A673 (cell line): ENCODE data around the gene HLA-G. TPM values are rescaled to one million over a fixed set of nuclear protein-coding genes. Genes with fewer than 3 reads are reported as not detected.

ENCODE experiments used
- BruUV-seq: library from RNA; stranded (reverse); fragments of 400-500 nt; replicated peaks from 2 replicates; lab custom pipeline; 2021; lab: Mats Ljungman, UMichigan
- CTCF ChIA-PET: fragments of 300-600 bp; sonication (Branson Sonifier 250); formaldehyde crosslinking; loops from one replicate; lab custom pipeline; 2022; ENCODE audit warnings: antibody characterized with exemption; lab: Charles Lee
- POLR2A ChIA-PET: fragments of 300-600 bp; sonication (Branson Sonifier 250); formaldehyde crosslinking; loops from one replicate; lab custom pipeline; 2022; ENCODE audit warnings: antibody characterized with exemption; ENCODE audit not compliant: low non-redundant PET; lab: Charles Lee
- DNase-seq: peaks from one replicate; pipeline ENCODE4 v3.0.0-alpha.2; 2015; ENCODE audit warnings: low spot score
- H3K27ac ChIP-seq: fragments of 200-600 bp; sonication (generic); 2 replicates; pipeline ENCODE4 v1.5.1; 2016; ENCODE audit warnings: mixed run types, low read depth, mild to moderate bottlenecking, mixed read lengths, antibody characterized with exemption, low read length; ENCODE audit not compliant: poor library complexity, severe bottlenecking
- H3K27me3 ChIP-seq: fragments of 200-600 bp; sonication (generic); replicated peaks from 2 replicates; pipeline ENCODE4 v1.6.1; 2017; ENCODE audit warnings: mixed run types, low read depth, mild to moderate bottlenecking, mixed read lengths, antibody characterized with exemption, low read length; ENCODE audit not compliant: insufficient read depth, poor library complexity
- H3K36me3 ChIP-seq: fragments of 200-600 bp; sonication (generic); 2 replicates; pipeline ENCODE4 v1.6.1; 2016; ENCODE audit warnings: mixed run types, mild to moderate bottlenecking, mixed read lengths, antibody characterized with exemption, low read length; ENCODE audit not compliant: insufficient read depth, poor library complexity, severe bottlenecking
- H3K4me1 ChIP-seq: fragments of 200-600 bp; sonication (generic); 2 replicates; pipeline ENCODE4 v1.6.1; 2017; ENCODE audit warnings: mixed run types, mild to moderate bottlenecking, mixed read lengths, antibody characterized with exemption, low read length; ENCODE audit not compliant: insufficient read depth, poor library complexity, severe bottlenecking
- H3K4me3 ChIP-seq: fragments of 200-600 bp; sonication (generic); 2 replicates; pipeline ENCODE4 v1.5.1; 2016; ENCODE audit warnings: low read depth, mixed run types, mild to moderate bottlenecking, mixed read lengths, low read length; ENCODE audit not compliant: poor library complexity, severe bottlenecking
- H3K9me3 ChIP-seq: fragments of 200-600 bp; sonication (generic); 2 replicates; pipeline ENCODE4 v1.6.1; 2016; ENCODE audit warnings: mixed run types, low read depth, mild to moderate bottlenecking, mixed read lengths, antibody characterized with exemption, low read length; ENCODE audit not compliant: poor library complexity, severe bottlenecking
- EZH2 ChIP-seq: fragments of 200-600 bp; sonication (generic); IDR thresholded peaks from 2 replicates; pipeline ENCODE4 v1.6.1; 2017; ENCODE audit warnings: borderline replicate concordance, low read depth, mild to moderate bottlenecking, mixed read lengths, antibody characterized with exemption, low read length; ENCODE audit not compliant: poor library complexity, severe bottlenecking
- intact Hi-C: fragments of 100-400 bp; cut with micrococcal nuclease; formaldehyde crosslinking; loops from one replicate; pipeline ENCODE4 v1.10.0; 2022; ENCODE audit not compliant: unreplicated experiment
- total RNA-seq: library from RNA; stranded (reverse); gene quantifications from 2 replicates; pipeline ENCODE4 v1.2.3, GENCODE V29; 2021
- TF ChIP-seq, protein P1 (sequence below): fragments of 300-800, 200-600 bp; sonication (generic); conservative IDR thresholded peaks from 2 replicates; pipeline ENCODE4 v1.5.1; 2017; ENCODE audit warnings: low read depth, mild to moderate bottlenecking, antibody characterized with exemption, low read length, moderate library complexity, mixed read lengths

Gene HLA-G
- total RNA-seq, 1 experiment from 2014 or later = not detected

DNA sequence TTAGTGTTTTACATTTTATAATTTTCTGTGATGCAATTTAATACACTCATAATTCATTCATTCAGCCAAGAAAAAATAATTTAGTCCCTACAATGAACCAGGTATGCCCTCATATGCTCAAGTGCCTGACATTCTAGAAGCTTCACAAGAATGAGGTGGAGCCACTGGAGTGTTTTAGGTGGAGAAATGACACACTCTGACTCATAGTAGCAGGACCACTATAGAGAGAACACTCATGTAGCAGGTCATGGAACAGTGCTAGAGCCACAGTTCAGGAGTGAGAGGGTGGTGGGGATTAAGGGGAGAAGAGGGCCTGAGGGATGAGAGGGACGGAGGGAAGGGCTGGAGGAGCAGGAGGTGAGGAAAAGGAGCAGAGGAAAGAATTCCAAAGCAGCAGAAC is 1.4 kb upstream of the HLA-G start:
- H3K4me1 ChIP-seq = no peaks in the 10 kb centered on the region
- CTCF ChIA-PET = no interaction called here
- no peaks in the 10 kb centered on the region for H3K9me3 ChIP-seq
- no peak for DNase-seq
- peaks cover 23% of the 10 kb centered on the region for H3K27me3 ChIP-seq
- no peak overlapping the region for H3K4me3 ChIP-seq
- no TSS peak for BruUV-seq
- intact Hi-C loops = no loop called here
- POLR2A ChIA-PET = no interaction called here
- no peak for TF ChIP-seq EZH2
- TF ChIP-seq, protein P1, sequence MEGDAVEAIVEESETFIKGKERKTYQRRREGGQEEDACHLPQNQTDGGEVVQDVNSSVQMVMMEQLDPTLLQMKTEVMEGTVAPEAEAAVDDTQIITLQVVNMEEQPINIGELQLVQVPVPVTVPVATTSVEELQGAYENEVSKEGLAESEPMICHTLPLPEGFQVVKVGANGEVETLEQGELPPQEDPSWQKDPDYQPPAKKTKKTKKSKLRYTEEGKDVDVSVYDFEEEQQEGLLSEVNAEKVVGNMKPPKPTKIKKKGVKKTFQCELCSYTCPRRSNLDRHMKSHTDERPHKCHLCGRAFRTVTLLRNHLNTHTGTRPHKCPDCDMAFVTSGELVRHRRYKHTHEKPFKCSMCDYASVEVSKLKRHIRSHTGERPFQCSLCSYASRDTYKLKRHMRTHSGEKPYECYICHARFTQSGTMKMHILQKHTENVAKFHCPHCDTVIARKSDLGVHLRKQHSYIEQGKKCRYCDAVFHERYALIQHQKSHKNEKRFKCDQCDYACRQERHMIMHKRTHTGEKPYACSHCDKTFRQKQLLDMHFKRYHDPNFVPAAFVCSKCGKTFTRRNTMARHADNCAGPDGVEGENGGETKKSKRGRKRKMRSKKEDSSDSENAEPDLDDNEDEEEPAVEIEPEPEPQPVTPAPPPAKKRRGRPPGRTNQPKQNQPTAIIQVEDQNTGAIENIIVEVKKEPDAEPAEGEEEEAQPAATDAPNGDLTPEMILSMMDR = no peak
- no peak overlapping the region for H3K27ac ChIP-seq
- no peaks in the 10 kb centered on the region for H3K36me3 ChIP-seq

DNA sequence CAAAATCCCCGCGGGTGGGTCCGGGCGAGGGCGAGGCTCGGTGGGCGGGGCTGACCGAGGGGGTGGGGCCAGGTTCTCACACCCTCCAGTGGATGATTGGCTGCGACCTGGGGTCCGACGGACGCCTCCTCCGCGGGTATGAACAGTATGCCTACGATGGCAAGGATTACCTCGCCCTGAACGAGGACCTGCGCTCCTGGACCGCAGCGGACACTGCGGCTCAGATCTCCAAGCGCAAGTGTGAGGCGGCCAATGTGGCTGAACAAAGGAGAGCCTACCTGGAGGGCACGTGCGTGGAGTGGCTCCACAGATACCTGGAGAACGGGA is 809 bp downstream of the HLA-G start:
- no peak for DNase-seq
- Histone ChIP-seq H3K9me3 (no peaks in the 10 kb centered on the region), H3K36me3 (no peaks in the 10 kb centered on the region), H3K27ac (no peak overlapping the region), H3K4me3 (peak overlapping the region; percentile 7), H3K27me3 (peaks cover 23% of the 10 kb centered on the region), H3K4me1 (no peaks in the 10 kb centered on the region)
- ChIA-PET CTCF (no interaction called here), POLR2A (no interaction called here)
- intact Hi-C loops = no loop called here
- no peak for TF ChIP-seq EZH2
- TF ChIP-seq, protein P1 = no peak
- no TSS peak for BruUV-seq

DNA sequence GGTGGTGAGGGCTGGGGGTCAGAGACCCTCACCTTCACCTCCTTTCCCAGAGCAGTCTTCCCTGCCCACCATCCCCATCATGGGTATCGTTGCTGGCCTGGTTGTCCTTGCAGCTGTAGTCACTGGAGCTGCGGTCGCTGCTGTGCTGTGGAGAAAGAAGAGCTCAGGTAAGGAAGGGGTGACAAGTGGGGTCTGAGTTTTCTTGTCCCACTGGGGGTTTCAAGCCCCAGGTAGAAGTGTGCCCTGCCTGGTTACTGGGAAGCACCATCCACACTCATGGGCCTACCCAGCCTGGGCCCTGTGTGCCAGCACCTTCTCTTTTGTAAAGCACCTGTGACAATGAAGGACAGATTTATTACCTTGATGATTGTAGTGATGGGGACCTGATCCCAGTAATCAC is 2.1 kb downstream of the HLA-G start:
- peaks cover 23% of the 10 kb centered on the region for H3K27me3 ChIP-seq

More for the DNA sequence above, 2.1 kb downstream of the HLA-G start:
- TF ChIP-seq, protein P1 = no peak
- no peak for TF ChIP-seq EZH2
- CTCF ChIA-PET = interaction anchor here (0.6 kb wide), 1 partner anchor 383 kb away, joined by 3 read pairs; the partner anchor contains the start of gene TRIM26
- no peaks in the 10 kb centered on the region for H3K9me3 ChIP-seq
- intact Hi-C loops = loop anchor here (5.0 kb wide), 1 partner anchor 177 kb away; no protein-coding TSS in a partner anchor
- DNase-seq = no peak
- no peak overlapping the region for H3K4me3 ChIP-seq
- no peaks in the 10 kb centered on the region for H3K36me3 ChIP-seq
- no peaks in the 10 kb centered on the region for H3K4me1 ChIP-seq
- no peak overlapping the region for H3K27ac ChIP-seq
- no TSS peak for BruUV-seq
- POLR2A ChIA-PET = no interaction called here
